ENCODE measurements around the gene FAT4.

FAT4 gene

GRCh38 chr4:125314676-125315575 lies at the start of gene FAT4:
Gene FAT4 (plus strand): TSS chr4:125314955. CDS start chr4:125316412, 1,457 bp downstream.
- peak; percentile 80 for DNase-seq

- no peak for DNase-seq
Observed at GRCh38 chr4:125265846-125266245, 48.9 kb upstream of the FAT4 start.

DNA sequence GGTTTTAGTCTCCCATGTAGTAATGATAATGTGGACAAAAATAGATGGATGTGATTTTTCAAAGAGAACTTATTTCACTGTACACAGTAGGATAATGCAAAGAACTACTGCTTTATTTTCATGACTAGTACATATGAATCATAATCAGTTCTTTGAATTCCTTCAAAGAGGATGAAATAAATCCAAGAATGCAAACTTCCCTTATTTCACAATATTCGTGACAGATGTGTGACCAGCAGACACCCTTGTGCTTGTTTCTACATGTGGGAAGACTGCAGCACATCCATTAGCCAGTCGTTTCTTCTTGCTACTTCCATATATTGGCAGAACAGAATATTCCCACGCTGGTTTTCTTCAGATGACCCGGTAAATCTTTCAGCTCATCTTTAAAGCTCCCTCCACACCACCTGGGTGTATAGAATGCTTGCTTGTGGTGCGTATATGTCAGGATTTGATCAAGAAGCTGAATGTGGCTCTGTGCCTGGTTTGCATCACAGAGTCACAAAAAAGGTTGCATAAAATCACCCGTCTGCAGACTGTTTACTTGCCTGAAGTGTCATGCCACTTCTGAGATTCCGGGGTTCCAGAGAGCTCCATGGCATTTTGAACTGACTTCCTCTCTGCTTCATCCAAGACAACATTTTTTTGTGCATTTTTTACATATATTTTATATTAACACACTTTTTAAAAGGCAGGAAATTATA lies 47.7 kb upstream of the FAT4 start:
- DNase-seq, result no peak

GRCh38 chr4:125267630-125268029 lies 47.1 kb upstream of the FAT4 start:
- no peak for DNase-seq

DNA sequence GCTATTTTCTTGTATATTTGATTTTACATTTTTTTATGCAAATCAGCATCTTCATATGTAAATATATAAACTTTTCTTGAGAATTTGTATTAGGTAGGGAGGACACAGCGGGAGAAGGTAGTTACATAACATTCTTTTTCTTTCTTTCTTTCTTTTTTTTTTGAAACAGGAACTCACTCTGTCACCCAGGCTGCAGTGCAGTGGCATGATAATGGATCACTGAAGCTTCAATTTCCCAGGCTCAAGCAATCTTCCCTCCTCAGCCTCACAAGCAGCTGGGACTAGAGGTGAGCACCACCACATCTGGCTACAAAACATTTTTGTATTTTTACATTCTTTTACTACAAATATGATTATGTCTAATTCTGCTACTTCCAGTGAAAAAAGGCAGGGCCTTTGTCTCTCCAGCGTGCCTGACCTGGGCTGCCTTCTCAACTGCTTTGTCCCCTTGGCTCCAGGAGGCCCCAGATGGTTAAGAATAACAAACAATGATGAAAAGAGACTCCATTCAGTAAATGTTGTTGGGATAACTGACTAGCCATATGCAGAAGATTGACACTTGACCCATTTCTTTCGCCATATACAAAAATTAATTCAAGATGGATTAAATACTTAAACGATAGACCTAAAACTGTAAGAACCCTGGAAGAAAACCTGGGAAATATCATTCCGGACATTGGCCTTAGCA lies 46.5 kb upstream of the FAT4 start:
- no peak for DNase-seq

GRCh38 chr4:125276811-125277210 lies 37.9 kb upstream of the FAT4 start:
- no peak for DNase-seq

DNA sequence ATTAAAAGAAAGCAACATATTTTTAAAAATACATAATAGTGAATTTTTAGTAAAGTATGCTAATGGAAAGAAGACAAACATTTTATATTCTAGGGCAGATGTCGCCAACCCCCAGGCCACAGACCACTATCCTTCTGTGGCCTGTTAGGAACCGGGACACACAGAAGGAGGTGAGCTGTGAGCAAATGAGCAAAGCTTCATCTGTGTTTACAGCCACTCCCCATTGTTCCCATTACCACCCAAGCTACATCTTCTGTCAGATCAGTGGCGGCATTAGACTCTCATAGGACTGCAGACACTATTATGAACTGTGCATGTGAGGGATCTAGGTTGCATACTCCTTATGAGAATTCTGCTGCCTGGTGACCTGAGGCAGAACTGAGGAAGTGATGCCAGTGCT lies 37.0 kb upstream of the FAT4 start:
- no peak for DNase-seq

DNA sequence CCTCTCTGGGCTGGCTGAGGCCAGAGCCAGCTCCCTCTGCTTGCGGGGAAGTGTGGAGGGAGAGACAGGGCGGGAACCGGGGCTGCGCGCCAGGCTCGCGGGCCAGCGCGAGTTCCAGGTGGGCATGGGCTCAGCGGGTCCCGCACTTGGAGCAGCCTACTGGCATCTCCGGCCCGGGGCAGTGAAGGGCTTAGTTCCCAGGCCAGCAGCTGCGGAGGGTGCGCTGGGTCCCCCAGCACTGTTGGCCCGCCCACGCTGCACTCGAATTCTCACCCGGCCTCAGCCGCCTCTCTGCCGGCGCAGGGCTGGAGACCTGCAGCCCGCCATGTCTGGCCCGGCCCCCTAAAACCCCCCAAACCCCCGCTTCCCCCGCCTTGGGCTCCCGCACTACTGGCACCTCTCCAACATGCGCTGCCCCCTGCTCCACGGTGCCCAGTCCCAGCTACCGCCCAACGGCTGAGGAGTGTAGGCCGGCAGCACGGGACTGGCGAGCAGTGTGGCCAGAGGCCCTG lies 33.8 kb upstream of the FAT4 start:
- no peak for DNase-seq

GRCh38 chr4:125283707-125284279 lies 31.0 kb upstream of the FAT4 start:
- DNase-seq, result peak; percentile 42

- DNase-seq, result no peak
Observed at GRCh38 chr4:125297116-125297515, 17.6 kb upstream of the FAT4 start.

DNA sequence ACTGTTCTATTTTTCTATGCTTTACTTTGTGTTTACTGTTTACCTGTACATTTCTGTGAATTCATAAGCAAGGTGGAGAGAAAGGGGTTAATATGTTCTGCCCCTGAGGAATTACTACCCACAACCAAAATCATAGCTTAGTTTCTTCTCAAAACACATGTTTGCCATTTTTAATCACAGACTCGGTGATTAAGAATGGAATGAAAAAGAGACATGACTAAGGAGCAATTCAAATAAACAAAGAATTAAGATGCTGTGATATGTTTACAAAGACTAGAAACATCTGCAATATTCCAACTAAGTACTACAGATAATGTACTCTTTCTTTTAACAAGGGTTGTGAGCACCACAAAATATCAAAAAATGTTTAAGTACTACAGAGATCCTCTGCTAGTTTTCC lies 11.7 kb upstream of the FAT4 start:
- DNase-seq, result no peak

- no peak for DNase-seq
Observed at GRCh38 chr4:125303821-125304220, 10.9 kb upstream of the FAT4 start.

GRCh38 chr4:125306112-125306511 lies 8.6 kb upstream of the FAT4 start:
- DNase-seq, result no peak

GRCh38 chr4:125306533-125306932 lies 8.2 kb upstream of the FAT4 start:
- DNase-seq, result no peak

- no peak for DNase-seq
Observed at GRCh38 chr4:125311503-125311902, 3.3 kb upstream of the FAT4 start.

GRCh38 chr4:125313497-125313896 lies 1.3 kb upstream of the FAT4 start:
- peak; percentile 89 for DNase-seq

DNA sequence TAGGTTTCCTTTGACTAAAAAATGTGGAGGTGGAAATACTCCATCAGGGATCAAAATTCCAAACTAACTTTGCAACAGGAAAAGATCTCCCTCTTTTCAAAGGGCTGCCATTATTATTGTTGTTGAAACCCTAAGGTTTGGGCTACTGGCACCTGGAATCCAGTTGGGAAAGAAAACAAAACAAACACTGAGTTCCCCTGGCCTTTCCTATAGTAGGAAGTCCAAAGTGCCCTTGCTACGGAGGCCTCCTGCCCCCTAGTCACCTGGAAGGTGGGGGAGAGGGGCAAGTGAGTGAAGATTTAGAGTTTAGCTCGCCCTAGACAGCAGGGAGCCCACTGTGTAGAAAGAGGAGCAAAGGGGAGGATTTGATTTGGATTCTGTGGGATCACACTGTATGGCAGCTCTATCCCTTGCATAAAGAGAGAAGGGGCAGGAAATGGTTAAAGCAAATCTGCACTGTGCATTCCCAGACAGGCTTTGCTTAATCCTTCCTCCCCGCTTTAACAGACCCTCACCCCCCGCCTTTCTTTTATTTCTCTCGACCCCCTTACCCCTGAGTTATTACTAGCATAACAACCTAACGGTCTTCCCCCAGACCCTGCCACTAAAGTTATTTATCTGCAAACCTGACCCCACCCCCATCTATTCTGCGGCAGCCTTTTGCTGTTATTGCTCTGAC lies 627 bp upstream of the FAT4 start:
- no peak for DNase-seq

DNA sequence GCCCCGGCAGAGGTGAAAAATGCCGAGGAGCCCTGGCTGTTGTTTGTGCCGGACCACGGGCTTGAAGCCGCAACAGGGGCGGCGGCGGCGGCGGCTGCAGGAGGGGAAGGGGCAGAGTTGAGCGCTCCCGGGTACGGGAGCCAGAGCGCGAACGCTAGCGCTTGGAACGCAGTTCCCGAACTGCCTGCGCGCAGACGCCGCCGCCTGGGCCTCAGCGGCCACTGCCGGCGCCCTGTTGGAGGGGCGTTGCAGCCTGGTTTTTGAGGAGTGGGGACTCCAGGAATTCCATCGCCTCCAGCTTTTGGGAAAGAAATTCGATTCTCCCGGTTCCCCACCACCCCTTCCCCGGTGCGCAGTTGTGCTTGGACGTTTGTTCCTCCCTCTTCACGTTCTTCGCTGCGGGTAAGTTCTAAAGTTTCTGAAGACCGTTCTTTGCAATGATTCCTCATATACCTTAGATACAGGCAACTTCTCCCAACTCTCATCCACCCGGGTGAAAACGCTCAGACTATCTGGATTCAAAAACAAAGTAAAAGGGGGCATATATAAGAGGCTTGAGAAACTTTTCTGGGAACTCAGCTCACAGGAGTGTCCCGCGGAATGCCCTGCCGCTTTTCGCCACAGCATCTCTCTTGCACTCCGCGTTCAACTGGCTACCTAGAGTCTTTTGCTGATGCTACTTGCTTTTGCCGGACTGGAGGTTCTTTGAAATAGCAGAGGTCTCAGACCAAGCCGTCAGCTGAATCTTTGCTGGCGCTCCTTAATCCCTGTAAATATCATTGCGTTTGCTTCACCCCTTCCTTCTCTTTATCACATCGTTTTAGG lies 1.0 kb downstream of the FAT4 start:
- peak; percentile 38 for DNase-seq

- no peak for DNase-seq
Observed at GRCh38 chr4:125316401-125316790, 1.6 kb downstream of the FAT4 start.

DNA sequence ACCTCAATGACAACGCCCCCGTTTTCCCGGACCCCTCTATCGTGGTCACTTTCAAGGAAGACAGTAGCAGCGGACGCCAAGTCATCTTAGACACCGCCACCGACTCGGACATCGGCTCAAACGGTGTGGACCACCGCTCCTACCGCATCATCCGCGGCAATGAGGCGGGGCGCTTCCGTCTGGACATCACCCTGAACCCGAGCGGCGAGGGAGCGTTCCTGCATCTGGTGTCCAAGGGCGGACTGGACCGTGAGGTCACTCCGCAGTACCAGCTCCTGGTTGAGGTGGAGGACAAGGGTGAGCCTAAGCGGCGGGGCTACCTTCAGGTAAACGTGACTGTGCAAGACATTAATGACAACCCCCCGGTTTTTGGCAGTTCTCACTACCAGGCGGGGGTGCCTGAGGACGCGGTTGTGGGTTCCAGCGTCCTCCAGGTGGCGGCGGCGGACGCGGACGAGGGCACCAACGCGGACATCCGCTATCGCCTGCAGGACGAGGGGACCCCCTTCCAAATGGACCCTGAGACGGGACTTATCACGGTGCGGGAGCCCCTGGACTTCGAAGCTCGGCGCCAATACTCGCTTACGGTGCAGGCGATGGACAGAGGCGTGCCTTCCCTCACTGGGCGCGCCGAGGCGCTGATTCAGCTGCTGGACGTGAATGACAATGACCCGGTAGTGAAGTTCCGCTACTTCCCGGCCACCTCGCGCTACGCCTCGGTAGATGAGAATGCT lies 2.2 kb downstream of the FAT4 start:
- DNase-seq, result peak; percentile 12

DNA sequence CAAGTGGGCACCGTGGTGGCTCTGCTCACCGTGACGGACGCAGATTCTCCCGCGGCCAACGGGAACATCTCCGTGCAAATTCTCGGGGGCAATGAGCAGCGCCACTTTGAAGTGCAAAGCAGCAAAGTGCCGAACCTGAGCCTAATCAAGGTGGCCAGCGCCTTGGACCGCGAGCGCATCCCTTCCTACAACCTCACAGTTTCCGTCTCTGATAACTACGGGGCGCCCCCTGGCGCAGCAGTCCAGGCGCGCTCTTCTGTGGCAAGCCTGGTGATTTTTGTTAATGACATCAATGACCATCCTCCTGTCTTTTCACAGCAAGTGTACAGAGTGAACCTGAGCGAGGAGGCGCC lies 2.7 kb downstream of the FAT4 start:
- DNase-seq, result peak; percentile 51
